Fibroblast of lung (primary cell): ENCODE results near the gene BIRC7. TPM values are rescaled to one million over a fixed set of nuclear protein-coding genes. Genes with fewer than 3 reads are reported as not detected.

Source experiments
- DNase-seq, 2 donors: peaks; one replicate each; pipeline versions ENCODE4 v3.0.0 to v3.0.0-alpha.2; 2010; ENCODE audit warnings: low read depth in 2 of 2
- H2AFZ ChIP-seq: 2 replicates; pipeline ENCODE4 v1.5.1; 2012; ENCODE audit warnings: low read length, control low read depth, inconsistent platforms
- H3K27ac ChIP-seq: 2 replicates; pipeline ENCODE4 v1.5.1; 2011; ENCODE audit warnings: low read length, control low read depth; ENCODE audit not compliant: insufficient read depth
- H3K27me3 ChIP-seq: 2 replicates; pipeline ENCODE4 v1.5.1; 2011; ENCODE audit warnings: mild to moderate bottlenecking, low read length; ENCODE audit not compliant: control insufficient read depth, insufficient read depth
- H3K36me3 ChIP-seq: 2 replicates; pipeline ENCODE4 v1.5.1; 2011; ENCODE audit warnings: low read length; ENCODE audit not compliant: control insufficient read depth, insufficient read depth
- H3K4me1 ChIP-seq: 2 replicates; pipeline ENCODE4 v1.5.1; 2011; ENCODE audit warnings: low read length; ENCODE audit not compliant: control insufficient read depth, insufficient read depth; ENCODE audit errors: extremely low read depth
- H3K4me2 ChIP-seq: 2 replicates; pipeline ENCODE4 v1.5.1; 2011; ENCODE audit warnings: low read length, control low read depth; ENCODE audit not compliant: insufficient read depth; ENCODE audit errors: extremely low read depth
- H3K4me3 ChIP-seq, 4 experiments: fragments of 200-600 bp in 1 of 4; sonication (generic) in 1 of 4; replicated peaks in 1 of 4; 2 replicates each; pipeline ENCODE4 v1.5.1; 2011 to 2016; ENCODE audit warnings: low read length in 4 of 4, low read depth in 3 of 4, mild to moderate bottlenecking in 3 of 4, control low read depth in 2 of 4, inconsistent platforms in 1 of 4, mixed read lengths in 1 of 4; ENCODE audit not compliant: insufficient read depth in 1 of 4; ENCODE audit errors: control extremely low read depth in 1 of 4
- H3K79me2 ChIP-seq: 2 replicates; pipeline ENCODE4 v1.5.1; 2012; ENCODE audit warnings: mild to moderate bottlenecking, low read length, inconsistent platforms; ENCODE audit not compliant: control insufficient read depth, insufficient read depth
- H3K9ac ChIP-seq: 2 replicates; pipeline ENCODE4 v1.5.1; 2011; ENCODE audit warnings: mild to moderate bottlenecking, low read length, control low read depth; ENCODE audit not compliant: insufficient read depth
- H3K9me3 ChIP-seq: 2 replicates; pipeline ENCODE4 v1.5.1; 2012; ENCODE audit warnings: low read depth, low read length; ENCODE audit not compliant: control insufficient read depth, insufficient read depth
- H4K20me1 ChIP-seq: 2 replicates; pipeline ENCODE4 v1.5.1; 2011; ENCODE audit warnings: low read length; ENCODE audit not compliant: control insufficient read depth, insufficient read depth; ENCODE audit errors: extremely low read depth
- CTCF ChIP-seq, 2 donors: IDR thresholded peaks in 1 of 2; conservative IDR thresholded peaks in 1 of 2; 1 replicate in 1 of 2; 2 replicates in 1 of 2; pipeline ENCODE4 v1.5.1; 2011 to 2012; ENCODE audit warnings: low read length in 2 of 2, control low read depth in 1 of 2, inconsistent platforms in 1 of 2, low read depth in 1 of 2, mild to moderate bottlenecking in 1 of 2
- EZH2 ChIP-seq: IDR thresholded peaks from 2 replicates; pipeline ENCODE4 v1.5.1; 2012; ENCODE audit warnings: low read length, control low read depth, mild to moderate bottlenecking; ENCODE audit errors: missing control alignments
- polyA plus RNA-seq, 2 donors: library from polyadenylated mRNA; depleted of rRNA in 1 of 2; stranded (reverse) in 1 of 2; unstranded in 1 of 2; fragments of >200 nt; gene quantifications; 2 replicates each; pipeline ENCODE4 v1.2.1, GENCODE V29; 2011 to 2012; ENCODE audit warnings: missing spikeins in 1 of 2
- total RNA-seq: library from RNA; depleted of rRNA; stranded (reverse); fragments of >200 nt; gene quantifications from 2 replicates; pipeline ENCODE4 v1.2.1, GENCODE V29; 2014

Gene BIRC7
- total and polyA plus RNA-seq, 2 donors (not counting 1 experiment from before 2014, with no cell fraction given), result not detected

- no peaks in the 10 kb centered on the region for H3K9me3 ChIP-seq
- H4K20me1 ChIP-seq, result no peaks in the 10 kb centered on the region
- H2AFZ ChIP-seq, result peak overlapping the region; percentile 7
- peaks cover 35% of the 10 kb centered on the region for H3K79me2 ChIP-seq
- H3K9ac ChIP-seq, result peak overlapping the region; percentile 61
- H3K4me1 ChIP-seq, result peaks cover 5% of the 10 kb centered on the region
- peak overlapping the region; percentile 43 to 87 (median 68) for H3K4me3 ChIP-seq
- no peak for DNase-seq
- no peak for TF ChIP-seq EZH2
- no peak for TF ChIP-seq CTCF (conservative IDR thresholded peaks at IDR 0.05 in 1 of 2, IDR thresholded peaks at IDR 0.05 in 1 of 2; ENCODE audit: low read depth in 1 of 2, low read length in 2 of 2)
- H3K4me2 ChIP-seq, result peak overlapping the region; percentile 84
- H3K36me3 ChIP-seq, result peaks cover 6% of the 10 kb centered on the region
- H3K27ac ChIP-seq, result no peak overlapping the region
- H3K27me3 ChIP-seq, result peaks cover 8% of the 10 kb centered on the region
Observed at GRCh38 chr20:63216849-63217471, 18.7 kb upstream of the BIRC7 start.

- no peak overlapping the region for H2AFZ ChIP-seq
- no peak for TF ChIP-seq CTCF (conservative IDR thresholded peaks at IDR 0.05 in 1 of 2, IDR thresholded peaks at IDR 0.05 in 1 of 2; ENCODE audit: low read depth in 1 of 2, low read length in 2 of 2)
- TF ChIP-seq EZH2, result no peak
- no peak overlapping the region for H3K4me2 ChIP-seq
- H3K9me3 ChIP-seq, result no peaks in the 10 kb centered on the region
- H3K36me3 ChIP-seq, result peaks cover 6% of the 10 kb centered on the region
- H3K4me3 ChIP-seq, result no peak overlapping the region
- no peaks in the 10 kb centered on the region for H4K20me1 ChIP-seq
- no peak overlapping the region for H3K9ac ChIP-seq
- H3K4me1 ChIP-seq, result peaks cover 5% of the 10 kb centered on the region
- no peak for DNase-seq
- peaks cover 29% of the 10 kb centered on the region for H3K79me2 ChIP-seq
- H3K27ac ChIP-seq, result no peak overlapping the region
- H3K27me3 ChIP-seq, result peaks cover 8% of the 10 kb centered on the region
Observed at GRCh38 chr20:63217706-63218105, 18.0 kb upstream of the BIRC7 start.

GRCh38 chr20:63218701-63219446, 16.8 kb upstream of the BIRC7 start:
- TF ChIP-seq CTCF (conservative IDR thresholded peaks at IDR 0.05 in 1 of 2, IDR thresholded peaks at IDR 0.05 in 1 of 2; ENCODE audit: low read depth in 1 of 2, low read length in 2 of 2) (no peak), EZH2 (no peak)
- DNase-seq, result no peak
- no peak overlapping the region for H3K4me3 ChIP-seq

More at GRCh38 chr20:63218701-63219446, 16.8 kb upstream of the BIRC7 start:
- Histone ChIP-seq H3K9ac (no peak overlapping the region), H3K9me3 (no peaks in the 10 kb centered on the region), H3K36me3 (no peaks in the 10 kb centered on the region), H3K4me1 (peaks cover 5% of the 10 kb centered on the region), H3K4me2 (no peak overlapping the region), H3K27me3 (peaks cover 8% of the 10 kb centered on the region), H3K79me2 (peaks cover 18% of the 10 kb centered on the region), H2AFZ (no peak overlapping the region), H3K27ac (no peak overlapping the region), H4K20me1 (no peaks in the 10 kb centered on the region)
